HG03039 (cell line): ENCODE data around the gene ZFP62.
"Not testable (repeated sequence)": the region's sequence is repeated elsewhere in the genome, so short reads cannot be mapped to it uniquely, and the experiment has no call there.

ENCODE experiments used
- ATAC-seq: cut with Tn5 transposase; IDR thresholded peaks from one replicate; pipeline ENCODE4 v1.9.1; 2021; ENCODE audit warnings: mild to moderate bottlenecking, moderate library complexity; ENCODE audit not compliant: unreplicated experiment

ZFP62 gene

DNA sequence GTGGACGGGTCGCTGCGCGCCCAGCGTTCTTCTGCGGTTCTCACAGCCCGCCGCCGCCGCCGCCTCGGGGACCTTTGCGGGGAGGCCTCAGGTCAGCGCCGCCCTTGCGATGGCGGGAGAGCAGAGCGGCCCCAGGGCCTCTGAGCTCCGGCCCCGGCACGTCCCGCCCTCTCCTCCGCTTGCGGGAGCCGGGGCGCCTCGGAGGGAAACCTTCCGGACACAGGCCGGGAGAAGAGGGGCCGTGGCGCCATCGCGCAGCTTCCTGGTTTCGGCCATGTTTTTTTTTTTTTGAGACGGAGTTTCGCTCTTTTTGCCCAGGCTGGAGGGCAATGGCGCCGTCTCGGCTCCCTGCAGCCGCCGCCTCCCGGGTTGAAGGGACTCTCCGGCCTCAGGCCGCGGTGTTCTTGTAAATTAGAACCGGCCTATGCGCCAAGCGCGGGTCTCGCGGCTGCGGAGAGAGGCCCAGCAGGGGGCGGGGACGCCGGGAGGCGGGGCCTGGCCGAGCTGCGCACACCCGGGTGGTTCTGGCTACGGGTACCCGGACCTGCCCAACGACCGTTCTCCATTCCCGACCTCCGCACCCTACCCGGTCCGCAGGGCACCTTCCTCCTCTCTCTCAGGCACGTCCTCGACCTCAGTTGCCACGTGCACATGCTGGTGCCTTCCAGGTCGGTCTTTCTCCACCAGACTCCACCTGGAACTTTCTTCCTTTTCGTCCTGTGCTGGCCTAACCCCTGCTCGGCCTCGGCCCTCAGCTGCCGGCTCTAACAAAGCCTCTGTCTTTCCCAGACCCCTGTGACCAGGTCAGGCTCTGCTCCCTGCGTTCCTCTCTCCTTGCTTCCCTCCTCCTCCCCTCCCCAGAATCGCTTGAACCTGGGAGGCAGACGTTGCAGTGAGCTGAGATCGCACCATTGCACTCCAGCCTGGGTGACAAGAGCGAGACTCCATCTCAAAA lies 29.7 kb downstream of the ZFP62 start:
- peak; percentile 69 for ATAC-seq

DNA sequence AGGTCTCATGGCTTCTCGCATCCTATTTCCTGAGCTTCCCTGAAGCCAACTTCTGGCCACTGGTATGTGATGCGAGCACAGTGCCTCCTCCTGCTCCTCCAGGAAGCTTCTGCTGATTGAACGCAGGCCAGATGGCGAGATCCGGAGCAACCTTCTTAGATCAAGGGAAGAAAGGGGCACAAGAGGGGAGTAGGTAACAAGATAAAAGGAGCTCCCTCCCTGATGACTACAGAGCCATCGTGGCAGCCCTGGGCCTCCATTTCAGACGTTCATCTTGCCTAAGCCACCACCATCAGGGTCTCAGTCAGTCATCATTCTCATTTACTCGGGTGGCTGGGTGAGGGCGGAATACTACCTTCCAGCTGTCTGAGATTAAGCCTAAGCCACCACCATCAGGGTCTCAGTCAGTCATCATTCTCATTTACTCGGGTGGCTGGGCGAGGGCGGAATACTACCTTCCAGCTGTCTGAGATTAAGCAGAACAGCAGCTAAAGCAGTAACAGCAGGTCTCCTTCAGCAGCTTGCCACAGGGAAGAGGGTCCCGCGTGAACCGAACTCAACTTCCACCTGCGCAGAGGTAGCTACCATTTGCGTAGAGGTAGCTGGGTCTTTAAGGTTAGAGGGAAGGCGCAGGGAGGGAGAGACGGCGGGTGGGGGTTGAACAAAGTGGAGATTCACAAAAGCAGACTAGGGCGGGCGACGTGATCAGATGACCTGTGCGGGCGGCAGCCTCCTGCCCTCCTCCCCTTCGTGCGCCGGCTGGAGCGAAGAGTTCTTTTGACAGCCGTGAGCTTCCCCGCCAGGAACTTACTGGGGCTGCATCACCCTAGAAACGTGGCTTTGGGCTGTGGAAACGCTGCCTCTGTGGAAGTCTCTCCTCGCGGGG lies 30.6 kb downstream of the ZFP62 start:
- ATAC-seq: peak; percentile 36

DNA sequence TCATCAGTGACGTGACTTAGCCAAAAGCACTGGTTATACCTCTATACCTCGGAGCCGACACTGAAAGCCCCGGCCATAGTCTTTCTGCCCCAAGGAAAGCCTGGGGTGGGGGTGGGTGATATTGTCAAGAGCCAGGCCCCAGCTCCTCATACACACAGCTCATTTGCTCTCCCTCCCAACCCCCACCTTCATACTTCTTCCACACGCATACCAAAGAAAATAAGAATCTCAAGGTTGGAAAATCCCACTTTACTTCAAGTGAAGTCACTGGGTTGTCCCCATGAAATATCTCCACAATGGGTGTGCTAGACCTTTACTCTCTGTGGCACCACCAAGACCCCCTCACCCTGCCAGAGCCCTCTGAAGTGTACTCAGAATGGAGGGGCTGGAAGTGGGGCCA lies 31.4 kb downstream of the ZFP62 start:
- ATAC-seq: no peak

DNA sequence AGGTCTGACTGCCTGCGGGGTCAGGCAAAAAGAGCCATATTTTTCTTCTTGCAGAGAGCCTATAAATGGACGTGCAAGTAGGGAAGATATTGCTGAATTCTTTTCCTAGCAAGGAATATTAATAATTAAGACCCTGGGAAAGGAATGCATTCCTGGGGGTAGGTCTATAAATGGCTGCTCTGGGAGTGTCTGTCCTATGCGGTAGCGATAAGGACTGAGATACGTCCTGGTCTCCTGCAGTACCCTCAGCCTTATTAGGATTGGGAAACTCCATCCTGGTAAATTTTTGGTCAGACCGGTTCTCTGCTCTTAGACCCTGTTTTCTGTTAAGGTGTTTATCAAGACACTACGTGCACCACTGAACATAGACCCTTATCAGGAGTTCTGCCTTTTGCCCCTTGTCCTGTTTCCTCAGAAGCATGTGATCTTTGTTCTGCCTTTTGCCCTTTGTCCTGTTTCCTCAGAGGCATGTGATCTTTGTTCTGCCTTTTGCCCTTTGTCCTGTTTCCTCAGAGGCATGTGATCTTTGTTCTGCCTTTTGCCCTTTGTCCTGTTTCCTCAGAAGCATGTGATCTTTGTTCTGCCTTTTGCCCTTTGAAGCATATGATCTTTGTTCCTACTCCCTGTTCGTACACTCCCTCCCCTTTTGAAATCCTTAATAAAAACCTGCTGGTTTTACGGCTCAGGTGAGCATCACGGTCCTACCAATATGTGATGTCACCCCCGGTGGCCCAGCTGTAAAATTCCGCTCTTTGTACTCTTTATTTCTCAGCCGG lies 32.1 kb downstream of the ZFP62 start:
- ATAC-seq: not testable (repeated sequence)

DNA sequence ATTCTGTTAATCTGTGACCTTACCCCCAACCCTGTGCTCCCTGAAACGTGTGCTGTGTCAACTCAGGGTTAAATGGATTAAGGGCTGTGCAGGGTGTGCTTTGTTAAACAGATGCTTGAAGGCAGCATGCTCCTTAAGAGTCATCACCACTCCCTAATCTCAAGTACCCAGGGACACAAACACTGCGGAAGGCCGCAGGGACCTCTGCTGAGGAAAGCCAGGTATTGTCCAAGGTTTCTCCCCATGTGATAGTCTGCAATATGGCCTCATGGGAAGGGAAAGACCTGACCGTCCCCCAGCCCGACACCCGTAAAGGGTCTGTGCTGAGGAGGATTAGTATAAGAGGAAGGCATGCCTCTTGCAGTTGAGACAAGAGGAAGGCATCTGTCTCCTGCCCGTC lies 33.7 kb downstream of the ZFP62 start:
- not testable (repeated sequence) for ATAC-seq

DNA sequence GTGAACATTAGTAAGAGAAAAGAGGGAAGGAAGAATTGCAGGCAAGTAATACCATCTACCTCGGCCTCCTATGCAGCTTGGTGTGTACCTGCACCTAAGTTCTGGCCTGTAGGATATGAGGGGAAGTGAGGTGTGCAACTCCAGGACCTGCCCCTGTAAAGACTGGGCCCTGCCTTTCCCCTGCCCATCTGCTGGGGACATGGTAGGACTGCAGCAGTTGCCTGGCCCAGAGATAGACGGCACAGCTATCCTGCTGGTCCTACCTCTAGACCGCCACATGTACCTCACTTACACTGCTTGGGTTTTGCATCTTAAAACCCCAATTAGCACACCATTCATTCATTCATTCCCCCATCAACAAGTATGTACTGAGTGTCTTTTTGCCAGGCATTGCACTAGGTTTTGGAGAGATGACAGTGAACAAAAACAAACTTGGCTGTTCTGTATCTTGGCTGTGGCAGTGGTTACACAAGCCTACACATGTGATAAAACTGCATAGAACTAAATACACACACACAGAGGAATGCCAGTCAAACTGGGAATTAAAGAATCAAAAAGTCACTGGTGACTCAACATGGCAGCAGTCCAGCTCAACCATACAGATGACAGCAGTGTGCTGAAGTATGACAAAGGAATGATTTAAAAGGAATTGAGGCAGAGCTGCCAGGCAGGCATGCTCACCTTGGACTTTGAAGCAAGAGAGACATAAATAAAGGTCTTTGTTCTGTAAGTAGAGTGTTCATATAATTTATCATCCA lies 35.1 kb downstream of the ZFP62 start:
- no peak for ATAC-seq

DNA sequence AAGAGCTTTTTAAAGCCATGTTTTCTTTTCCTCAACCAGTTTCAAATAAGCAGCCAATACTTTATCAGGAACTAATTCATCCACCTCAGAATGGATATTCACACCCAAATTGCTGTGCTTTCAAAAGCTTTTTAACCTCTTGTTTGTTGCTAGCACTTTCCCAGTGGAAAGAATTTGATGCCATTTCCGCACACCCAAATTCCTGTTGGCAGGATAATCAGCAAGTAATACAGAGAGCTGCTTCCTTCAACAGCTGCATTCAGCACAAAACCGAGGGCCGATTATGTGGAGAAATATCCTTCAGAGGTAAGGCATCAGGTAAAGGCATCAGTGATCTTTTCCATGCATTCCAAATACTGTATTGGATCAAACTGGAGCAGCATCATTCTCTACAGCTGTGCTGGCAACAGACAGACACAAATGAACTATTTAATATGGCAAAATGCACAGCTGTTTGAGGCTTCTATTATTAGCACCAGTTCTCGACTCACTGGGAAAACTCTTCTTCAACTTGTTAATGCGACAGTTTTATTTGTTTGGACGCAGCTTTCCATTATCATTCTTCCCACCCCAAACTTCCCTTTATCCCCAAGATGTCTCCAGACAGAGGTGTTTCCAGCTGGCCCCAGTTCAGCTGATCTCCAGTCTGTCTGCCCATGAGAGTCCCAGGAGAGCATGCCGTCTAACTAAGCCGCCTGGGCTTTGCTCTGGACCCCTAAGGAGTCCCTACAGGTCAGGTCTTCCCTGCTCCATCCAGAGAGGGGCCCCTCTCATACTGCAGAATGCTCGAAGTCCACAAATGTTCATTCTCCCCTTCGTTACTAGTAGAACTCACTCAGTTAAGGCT lies 36.2 kb downstream of the ZFP62 start:
- ATAC-seq: no peak

DNA sequence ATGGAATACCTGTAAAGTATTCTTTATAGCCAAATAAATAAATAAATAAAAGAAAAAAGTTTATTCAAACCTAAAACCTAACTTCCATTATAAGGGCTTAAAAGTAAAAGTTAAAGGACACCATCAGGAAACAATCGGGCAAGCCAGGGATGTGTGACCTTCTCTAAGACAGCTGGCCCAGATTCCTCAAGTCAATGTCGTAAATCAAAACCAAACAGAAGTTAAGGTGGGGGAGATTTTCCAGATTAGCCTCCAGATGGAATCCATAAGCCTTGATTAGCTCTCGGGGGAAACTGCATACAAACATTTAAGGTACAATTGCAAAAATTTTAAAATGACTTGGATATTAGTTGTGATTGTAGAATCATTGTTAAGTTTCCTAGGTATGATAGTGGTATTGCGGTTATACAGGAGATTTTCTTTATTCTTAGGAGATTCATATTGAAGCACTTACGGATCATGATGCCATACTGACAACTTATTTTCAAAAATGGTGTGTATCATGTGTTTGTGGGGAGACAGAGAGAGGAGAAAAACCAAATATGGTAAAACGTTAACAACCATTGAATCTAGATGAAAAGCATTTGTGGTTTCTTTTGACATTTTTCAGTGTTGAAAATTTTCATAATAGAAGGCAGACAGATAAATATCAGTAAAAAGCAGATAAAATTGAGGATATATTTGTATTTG lies 37.0 kb downstream of the ZFP62 start:
- no peak for ATAC-seq

DNA sequence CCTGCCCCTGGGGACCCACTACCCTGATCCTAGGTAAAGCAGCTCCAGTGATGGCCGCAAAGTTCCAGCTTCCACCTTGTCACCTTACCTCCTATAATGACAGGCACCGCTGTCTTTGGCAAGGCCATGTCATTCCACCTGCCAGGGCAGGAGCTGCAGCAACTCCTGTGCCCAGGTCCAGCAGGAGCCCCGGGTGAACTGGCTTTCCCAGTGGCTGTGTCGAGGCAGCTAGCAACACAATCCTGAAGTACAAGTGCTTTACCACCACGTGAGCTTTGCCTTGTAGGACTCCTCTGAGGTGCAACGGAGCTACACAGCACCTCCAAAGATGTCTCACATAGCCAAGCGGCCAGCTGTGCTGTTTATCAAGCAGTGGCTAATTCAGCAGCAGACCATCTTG lies 37.7 kb downstream of the ZFP62 start:
- no peak for ATAC-seq

DNA sequence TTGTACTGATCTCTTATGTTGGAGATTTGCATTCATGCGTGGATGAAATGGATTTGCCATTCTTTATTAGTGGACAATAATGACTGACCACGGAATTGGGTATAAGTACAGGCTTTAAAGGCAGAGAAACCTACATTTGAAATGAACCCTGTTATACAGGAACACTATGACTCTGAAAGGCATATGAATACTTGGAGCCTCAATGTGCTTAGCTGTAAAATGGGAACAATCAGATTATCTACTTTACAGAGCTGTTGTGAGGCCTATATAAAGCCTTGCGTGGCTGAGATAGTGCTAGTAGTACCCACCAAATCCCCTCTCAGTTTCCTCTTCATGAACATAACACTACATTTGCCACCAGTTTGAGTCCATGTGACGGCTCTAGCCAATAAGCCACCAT lies 39.5 kb downstream of the ZFP62 start:
- no peak for ATAC-seq

DNA sequence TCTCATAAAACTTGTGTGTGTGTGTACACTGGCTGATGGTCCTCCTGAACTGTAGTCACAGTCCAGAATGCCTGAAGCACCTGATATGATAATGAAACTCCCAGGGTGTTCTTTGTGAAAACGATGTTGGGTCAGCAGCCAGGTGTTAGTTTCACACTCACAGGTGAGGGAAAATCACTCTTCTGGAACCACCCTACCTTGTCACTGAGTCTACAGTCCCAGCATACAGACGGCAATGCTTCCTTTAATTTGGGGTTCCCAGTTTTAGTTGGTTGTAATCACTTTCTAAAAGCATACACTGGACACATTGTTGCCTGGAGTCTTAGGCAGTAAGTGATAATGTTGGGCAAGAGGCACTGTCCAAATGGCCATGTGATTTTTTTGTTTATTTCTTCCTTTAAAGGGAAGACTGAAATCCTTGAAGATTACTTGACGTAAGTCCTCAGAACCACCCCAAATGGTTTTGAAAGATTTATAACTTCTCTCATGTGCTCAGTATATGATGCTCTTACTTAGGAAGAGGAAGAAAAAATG lies 40.2 kb downstream of the ZFP62 start:
- ATAC-seq: no peak

DNA sequence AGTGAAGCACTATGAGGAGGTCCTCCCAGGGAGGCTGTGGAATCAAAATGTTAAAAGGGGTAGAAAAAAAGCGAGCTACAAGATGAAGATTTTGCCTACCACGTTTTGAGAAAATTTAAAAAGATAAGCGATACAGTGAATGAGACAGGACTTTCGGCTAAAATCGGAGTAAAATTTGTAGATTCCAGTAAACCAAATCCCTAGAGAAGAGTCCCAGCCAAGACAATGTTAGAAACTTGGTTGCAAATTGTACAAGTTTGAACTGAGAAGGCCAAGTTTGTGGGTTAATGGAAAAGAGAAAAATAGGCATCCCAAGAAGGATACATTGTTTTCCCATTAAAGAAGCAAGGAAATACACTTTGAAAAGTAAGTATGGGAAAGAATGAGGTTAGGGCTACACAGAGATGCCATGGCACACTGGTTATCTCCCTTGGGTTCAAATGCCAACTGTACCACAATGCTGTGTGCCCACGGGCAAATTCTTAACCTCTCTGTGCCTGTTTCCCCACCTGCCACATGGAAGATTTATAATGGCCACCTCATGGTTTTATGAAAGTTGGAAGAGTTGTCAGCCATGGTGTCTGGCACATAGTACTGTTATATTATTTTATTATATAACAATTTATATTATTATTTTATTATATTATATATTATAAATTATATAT lies 42.3 kb downstream of the ZFP62 start:
- no peak for ATAC-seq

DNA sequence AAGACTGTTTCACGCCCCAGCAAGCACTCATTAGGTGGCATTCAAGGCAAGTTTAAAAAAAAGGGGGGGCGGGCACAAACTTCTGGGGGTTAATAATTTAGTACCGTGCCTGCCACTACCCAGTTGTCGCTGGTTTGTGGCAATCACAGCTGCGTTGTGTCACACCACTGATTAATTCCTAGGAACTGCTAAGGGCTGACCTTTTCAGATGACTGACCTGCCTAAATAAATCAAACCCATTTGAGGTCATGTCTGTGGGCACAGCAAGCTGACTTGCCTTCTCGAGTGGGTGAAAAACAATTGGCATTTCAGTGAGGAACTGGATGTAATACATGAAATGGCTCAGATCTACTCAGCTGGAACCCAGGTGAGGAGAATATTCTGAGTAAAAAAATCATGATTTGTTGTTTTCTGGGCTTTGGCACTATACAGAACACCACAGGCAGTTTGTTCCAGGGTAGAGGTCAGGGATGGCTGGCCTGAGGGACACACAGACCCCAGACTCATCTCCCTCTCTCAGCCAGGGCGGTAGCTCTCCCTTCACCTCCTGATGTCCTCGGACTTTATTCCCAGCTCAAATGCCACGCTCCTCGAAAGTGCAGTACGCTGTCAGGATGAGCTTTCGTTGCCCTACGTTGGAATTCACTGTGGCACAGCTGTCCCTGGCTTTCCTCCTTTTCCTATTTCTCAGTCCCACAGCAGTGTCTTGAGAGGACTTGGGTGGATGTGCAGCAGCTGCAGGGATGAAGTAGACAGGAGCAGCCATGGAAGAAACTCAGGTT lies 43.0 kb downstream of the ZFP62 start:
- no peak for ATAC-seq

DNA sequence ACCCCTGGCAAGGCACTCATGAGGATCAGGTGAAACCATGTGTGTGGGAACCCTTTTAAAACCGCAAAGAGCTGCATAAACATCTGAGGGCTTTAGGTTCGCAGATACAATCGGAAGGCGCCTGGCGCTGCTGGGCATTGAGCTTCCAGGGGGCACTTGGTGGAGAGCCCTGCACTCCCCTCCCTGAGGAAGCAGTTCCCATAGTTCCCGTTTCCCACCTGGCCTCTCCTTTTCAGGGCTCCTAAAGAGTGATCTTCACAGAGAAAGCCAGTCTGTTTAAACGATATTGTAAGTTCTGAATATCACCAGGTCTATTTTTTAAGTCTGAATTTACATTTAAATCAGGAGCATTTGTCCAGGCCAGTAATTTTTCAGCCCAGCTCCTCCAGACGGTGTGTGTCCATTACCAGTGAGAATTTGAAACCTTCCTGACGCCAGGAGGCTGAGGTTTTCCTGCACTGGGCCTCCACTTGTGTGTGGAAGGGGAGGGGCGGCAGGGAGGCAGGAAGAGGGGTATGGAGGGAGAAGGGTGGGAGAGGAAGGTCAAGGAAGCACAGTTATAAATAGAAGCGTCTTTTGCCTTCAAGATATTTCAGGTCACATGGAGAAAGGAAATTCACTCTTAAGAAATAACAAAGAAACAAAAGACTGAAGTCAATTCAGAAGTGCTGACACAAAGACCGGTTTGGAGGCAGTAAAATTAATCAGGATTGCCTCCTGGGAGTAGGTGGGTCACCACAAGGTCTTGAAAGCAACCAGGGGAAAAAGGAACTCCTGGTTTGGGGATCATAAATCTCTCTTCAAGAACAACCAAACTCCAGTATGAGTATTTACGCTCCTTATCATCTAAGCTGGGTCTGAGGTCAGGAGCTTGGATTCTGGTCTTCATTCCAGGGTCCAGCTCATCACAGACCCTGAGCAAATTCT lies 44.2 kb downstream of the ZFP62 start:
- ATAC-seq: no peak

DNA sequence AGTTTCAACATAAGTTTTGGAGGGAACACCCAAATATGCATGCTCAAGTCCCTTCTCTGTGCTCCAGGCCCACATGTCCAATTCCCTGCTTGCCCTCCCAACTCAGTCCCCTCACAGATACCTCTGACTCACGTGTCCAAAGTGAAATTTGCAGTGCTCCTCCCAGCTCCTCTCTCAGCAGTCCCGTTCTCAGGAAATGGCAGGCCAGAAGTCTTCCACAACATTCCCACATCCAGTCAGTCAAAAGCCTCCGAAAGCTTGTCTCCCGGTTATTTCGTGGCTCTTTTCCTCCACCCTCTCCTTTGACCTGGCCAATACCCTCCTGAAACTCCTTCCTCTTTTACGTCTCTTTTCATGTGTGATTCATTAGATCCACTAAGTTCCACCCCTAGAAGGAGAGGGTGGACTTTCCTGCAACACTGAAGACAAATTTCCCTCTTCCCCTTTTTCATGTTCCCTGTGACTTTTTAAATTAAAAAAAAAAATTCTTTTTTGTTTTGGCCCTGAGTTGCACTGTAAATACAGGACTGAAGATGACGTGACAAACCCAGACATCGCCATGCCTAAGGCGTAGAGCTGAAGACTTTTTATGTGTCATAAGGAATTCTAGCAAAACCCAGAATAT lies 45.7 kb downstream of the ZFP62 start:
- ATAC-seq: no peak

DNA sequence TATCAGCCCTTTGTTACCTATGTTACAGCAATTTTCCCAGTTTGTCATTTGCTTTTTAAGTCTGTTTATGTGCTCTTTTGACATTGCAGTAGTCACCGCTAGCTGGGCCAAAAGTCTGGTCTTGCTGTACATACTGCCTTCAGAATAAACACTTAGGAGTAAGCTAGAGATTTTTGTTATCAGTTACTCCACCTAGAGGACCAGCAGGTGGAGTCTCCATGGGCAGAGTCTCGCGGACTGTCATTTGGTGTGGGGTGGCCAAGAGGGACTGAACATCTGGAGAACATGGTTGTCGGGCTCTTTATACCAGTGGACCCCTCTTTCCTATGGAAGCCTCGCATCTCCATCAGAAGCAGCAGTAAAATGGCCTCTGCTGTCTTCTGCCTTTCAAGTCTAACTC lies 47.7 kb downstream of the ZFP62 start:
- ATAC-seq: no peak
